ENCODE results near the gene SKIC2. TPM values are rescaled to one million over a fixed set of nuclear protein-coding genes. Genes with fewer than 3 reads are reported as not detected.
"Not testable (repeated sequence)": the region's sequence is repeated elsewhere in the genome, so short reads cannot be mapped to it uniquely, and the experiment has no call there.

The SKIC2 gene
- total RNA-seq, 1 experiment from 2014 or later, result 182 TPM

DNA sequence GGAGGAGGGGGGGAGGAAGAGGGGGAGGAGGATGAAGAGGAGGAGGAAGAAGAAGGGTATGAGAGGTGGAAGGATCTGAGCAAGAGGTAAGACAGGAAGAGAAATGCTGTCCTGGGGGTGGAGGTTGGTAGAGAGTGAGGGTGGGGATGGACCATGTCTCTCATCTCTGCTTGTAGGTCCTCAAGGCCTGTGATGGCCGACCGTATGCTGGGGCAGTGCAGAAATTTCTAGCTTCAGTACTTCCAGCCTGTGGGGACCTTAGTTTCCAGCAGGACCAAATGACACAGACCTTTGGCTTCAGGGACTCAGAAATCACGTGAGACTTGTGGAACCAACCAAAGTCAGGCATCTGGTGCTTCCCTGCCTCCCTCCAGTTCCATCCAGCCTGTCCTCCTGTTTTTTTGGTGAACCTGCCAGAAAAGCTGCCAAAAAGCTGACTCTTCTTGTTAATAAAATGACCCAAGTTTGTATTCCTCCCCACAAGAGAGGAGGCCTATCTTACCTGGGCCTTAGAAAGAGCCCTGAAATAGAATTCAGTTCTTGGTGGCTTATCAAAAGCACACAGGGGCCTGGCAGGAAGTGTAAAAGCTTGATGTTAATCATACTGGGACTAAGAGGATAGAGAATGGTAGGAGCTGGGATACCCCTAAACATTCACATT lies 20.4 kb downstream of the SKIC2 start:
- DNase-seq, result no peak
- Mint-ChIP-seq H3K4me1 (ENCODE audit: low read depth, unreplicated experiment) (no peaks in the 10 kb centered on the region), H3K27me3 (ENCODE audit: unreplicated experiment) (no peaks in the 10 kb centered on the region), H3K27ac (ENCODE audit: unreplicated experiment) (no peak overlapping the region), H3K36me3 (ENCODE audit: insufficient read depth, unreplicated experiment) (peaks cover 19% of the 10 kb centered on the region), H3K4me3 (ENCODE audit: low read depth, unreplicated experiment) (no peak overlapping the region), H3K9me3 (ENCODE audit: low read depth, unreplicated experiment) (no peaks in the 10 kb centered on the region)
- CTCF ChIA-PET, result no interaction called here
- BruUV-seq (replicated peaks), result no TSS peak
- intact Hi-C loops (cut with micrococcal nuclease; ENCODE audit: unreplicated experiment), result no loop called here
- no peak for TF ChIP-seq CTCF (IDR thresholded peaks at IDR 0.05; ENCODE audit: unreplicated experiment)

DNA sequence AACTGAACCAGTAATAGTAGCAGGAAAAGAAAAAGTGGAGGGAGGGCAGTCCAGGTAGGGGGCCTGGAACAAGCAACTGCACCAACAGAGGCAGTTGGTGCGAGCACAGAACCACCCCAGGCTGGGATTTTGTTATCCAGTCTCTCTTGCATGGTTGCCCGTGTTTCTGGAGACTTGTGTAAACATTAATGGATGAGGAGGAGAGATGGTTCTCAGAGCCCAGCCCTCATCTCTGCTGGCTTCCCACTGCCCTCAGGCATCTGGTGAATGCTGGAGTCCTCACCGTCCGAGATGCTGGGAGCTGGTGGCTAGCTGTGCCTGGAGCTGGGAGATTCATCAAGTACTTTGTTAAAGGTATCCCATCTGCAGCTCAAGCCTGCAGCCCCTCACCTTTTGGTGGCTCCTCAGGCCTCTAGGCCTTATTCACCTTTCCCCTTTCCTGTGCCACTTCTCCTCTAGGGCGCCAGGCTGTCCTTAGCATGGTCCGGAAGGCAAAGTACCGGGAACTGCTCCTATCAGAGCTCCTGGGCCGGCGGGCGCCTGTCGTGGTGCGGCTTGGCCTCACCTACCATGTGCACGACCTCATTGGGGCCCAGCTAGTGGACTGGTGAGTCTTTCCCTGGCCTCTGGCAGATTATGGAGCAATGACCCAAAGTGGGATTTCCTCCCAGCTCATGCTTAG lies 21.4 kb downstream of the SKIC2 start:
- H3K36me3 Mint-ChIP-seq (ENCODE audit: insufficient read depth, unreplicated experiment), result peaks cover 11% of the 10 kb centered on the region
- DNase-seq; CTCF ChIA-PET; H3K4me1 Mint-ChIP-seq (ENCODE audit: low read depth, unreplicated experiment); H3K27me3 Mint-ChIP-seq (ENCODE audit: unreplicated experiment); BruUV-seq (replicated peaks); H3K4me3 Mint-ChIP-seq (ENCODE audit: low read depth, unreplicated experiment); H3K27ac Mint-ChIP-seq (ENCODE audit: unreplicated experiment); H3K9me3 Mint-ChIP-seq (ENCODE audit: low read depth, unreplicated experiment); intact Hi-C loops (cut with micrococcal nuclease; ENCODE audit: unreplicated experiment): not testable (repeated sequence)

DNA sequence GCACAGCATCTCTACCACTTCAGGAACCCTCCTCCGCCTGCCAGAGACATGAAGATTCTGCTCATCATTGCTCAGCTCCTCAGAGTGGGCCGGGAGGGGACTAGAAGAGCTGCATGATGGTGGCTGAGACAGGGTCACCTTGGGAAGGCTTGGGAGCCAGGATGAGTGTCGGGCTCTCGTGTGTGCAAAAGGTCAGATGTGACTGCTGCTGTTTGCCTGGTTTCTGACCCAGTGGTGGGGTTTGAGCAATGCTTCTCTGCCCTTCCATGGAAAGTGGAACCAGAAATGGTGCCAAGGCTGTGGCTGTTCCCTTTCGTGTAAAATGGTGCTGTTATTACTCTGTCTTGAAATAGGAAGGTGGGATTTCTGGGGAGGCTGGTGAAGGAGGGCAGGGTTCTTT lies 22.0 kb downstream of the SKIC2 start:
- DNase-seq; H3K27me3 Mint-ChIP-seq (ENCODE audit: unreplicated experiment); BruUV-seq (replicated peaks); H3K9me3 Mint-ChIP-seq (ENCODE audit: low read depth, unreplicated experiment); H3K36me3 Mint-ChIP-seq (ENCODE audit: insufficient read depth, unreplicated experiment); CTCF ChIA-PET; intact Hi-C loops (cut with micrococcal nuclease; ENCODE audit: unreplicated experiment); H3K4me1 Mint-ChIP-seq (ENCODE audit: low read depth, unreplicated experiment); H3K4me3 Mint-ChIP-seq (ENCODE audit: low read depth, unreplicated experiment); H3K27ac Mint-ChIP-seq (ENCODE audit: unreplicated experiment): not testable (repeated sequence)

- H3K4me1 Mint-ChIP-seq (ENCODE audit: low read depth, unreplicated experiment); H3K36me3 Mint-ChIP-seq (ENCODE audit: insufficient read depth, unreplicated experiment); BruUV-seq (replicated peaks); H3K27ac Mint-ChIP-seq (ENCODE audit: unreplicated experiment); CTCF ChIA-PET; H3K4me3 Mint-ChIP-seq (ENCODE audit: low read depth, unreplicated experiment); H3K27me3 Mint-ChIP-seq (ENCODE audit: unreplicated experiment); intact Hi-C loops (cut with micrococcal nuclease; ENCODE audit: unreplicated experiment); H3K9me3 Mint-ChIP-seq (ENCODE audit: low read depth, unreplicated experiment); DNase-seq: not testable (repeated sequence)
Observed at GRCh38 chr6:31981744-31982143, 22.8 kb downstream of the SKIC2 start, which contains the start of gene C4A. Gene C4A, plus strand, starts transcription at chr6:31982057. Its CDS starts 51 bp downstream, at chr6:31982108.

DNA sequence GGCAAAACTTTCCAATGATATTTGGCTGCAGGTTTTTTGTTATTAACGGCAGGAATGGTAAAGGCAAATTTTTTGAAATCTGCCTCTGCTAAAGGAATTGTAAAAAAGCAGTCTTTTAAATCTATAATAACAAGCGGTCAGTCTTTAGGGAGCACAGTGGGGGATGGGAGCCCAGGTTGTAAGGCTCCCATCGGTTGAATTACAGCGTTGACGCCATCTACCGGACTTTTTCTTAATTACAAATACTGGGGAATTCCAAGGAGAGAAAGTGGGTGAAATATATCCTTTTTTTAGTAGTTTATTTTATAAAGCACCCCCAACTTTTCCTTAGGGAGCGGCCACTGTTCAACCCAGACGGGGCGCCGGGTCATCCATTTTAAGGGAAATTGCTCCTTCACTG lies 30.4 kb downstream of the SKIC2 start:
- H3K27me3 Mint-ChIP-seq (ENCODE audit: unreplicated experiment); H3K36me3 Mint-ChIP-seq (ENCODE audit: insufficient read depth, unreplicated experiment); intact Hi-C loops (cut with micrococcal nuclease; ENCODE audit: unreplicated experiment); CTCF ChIA-PET; H3K4me3 Mint-ChIP-seq (ENCODE audit: low read depth, unreplicated experiment); DNase-seq; H3K9me3 Mint-ChIP-seq (ENCODE audit: low read depth, unreplicated experiment); H3K4me1 Mint-ChIP-seq (ENCODE audit: low read depth, unreplicated experiment); BruUV-seq (replicated peaks); H3K27ac Mint-ChIP-seq (ENCODE audit: unreplicated experiment): not testable (repeated sequence)

DNA sequence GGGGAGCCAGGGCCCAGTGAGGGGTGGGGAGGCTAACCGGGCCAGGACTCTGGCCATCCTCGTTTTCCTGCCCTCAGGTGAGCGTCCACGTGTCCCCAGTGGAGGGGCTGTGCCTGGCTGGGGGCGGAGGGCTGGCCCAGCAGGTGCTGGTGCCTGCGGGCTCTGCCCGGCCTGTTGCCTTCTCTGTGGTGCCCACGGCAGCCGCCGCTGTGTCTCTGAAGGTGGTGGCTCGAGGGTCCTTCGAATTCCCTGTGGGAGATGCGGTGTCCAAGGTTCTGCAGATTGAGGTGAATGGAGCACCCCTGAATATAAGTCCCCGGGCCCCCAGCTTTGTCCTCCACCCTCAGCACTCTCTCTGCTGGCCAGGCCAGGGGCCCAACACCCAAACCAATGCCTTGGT lies 35.4 kb downstream of the SKIC2 start:
- not testable (repeated sequence) for H3K27me3 Mint-ChIP-seq (ENCODE audit: unreplicated experiment)

GRCh38 chr6:31996385-31996784 lies 37.4 kb downstream of the SKIC2 start:
- intact Hi-C loops (cut with micrococcal nuclease; ENCODE audit: unreplicated experiment); H3K4me1 Mint-ChIP-seq (ENCODE audit: low read depth, unreplicated experiment); CTCF ChIA-PET; BruUV-seq (replicated peaks); H3K27ac Mint-ChIP-seq (ENCODE audit: unreplicated experiment); H3K27me3 Mint-ChIP-seq (ENCODE audit: unreplicated experiment); H3K36me3 Mint-ChIP-seq (ENCODE audit: insufficient read depth, unreplicated experiment); H3K9me3 Mint-ChIP-seq (ENCODE audit: low read depth, unreplicated experiment); H3K4me3 Mint-ChIP-seq (ENCODE audit: low read depth, unreplicated experiment); DNase-seq: not testable (repeated sequence)

More for the DNA sequence above, 35.4 kb downstream of the SKIC2 start:
- H3K4me3 Mint-ChIP-seq (ENCODE audit: low read depth, unreplicated experiment); DNase-seq; CTCF ChIA-PET; BruUV-seq (replicated peaks); H3K4me1 Mint-ChIP-seq (ENCODE audit: low read depth, unreplicated experiment); H3K36me3 Mint-ChIP-seq (ENCODE audit: insufficient read depth, unreplicated experiment); H3K27ac Mint-ChIP-seq (ENCODE audit: unreplicated experiment); H3K9me3 Mint-ChIP-seq (ENCODE audit: low read depth, unreplicated experiment); intact Hi-C loops (cut with micrococcal nuclease; ENCODE audit: unreplicated experiment): not testable (repeated sequence)

DNA sequence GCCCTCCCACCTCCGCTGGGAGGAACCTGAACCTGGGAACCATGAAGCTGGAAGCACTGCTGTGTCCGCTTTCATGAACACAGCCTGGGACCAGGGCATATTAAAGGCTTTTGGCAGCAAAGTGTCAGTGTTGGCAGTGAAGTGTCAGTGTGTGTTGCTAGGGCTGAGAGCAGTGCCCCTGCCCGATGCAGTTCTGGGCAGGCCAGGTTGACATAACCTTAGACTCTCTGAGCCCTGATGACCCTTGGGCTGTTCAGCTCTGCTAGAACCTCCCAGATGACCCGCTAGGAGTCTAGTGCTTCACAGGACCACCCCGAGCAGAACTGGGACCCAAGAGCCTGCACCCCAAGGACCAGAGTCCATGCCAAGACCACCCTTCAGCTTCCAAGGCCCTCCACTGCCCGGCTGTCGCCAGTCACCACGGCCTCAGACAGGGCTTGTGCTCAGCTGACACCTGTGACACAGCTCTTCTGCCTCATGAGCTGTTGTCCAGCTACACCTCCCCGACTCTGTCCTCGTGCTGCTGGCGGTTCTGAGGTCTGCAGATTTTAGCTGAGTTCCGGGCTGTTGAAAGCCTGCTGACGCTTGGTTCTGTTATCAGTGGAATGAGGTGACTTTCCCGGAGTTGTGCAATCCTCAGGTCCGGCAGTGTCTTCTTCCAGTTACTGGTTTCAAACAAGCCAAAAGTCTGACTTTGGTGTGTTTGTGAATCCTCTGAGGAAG lies 43.7 kb downstream of the SKIC2 start:
- H3K9me3 Mint-ChIP-seq (ENCODE audit: low read depth, unreplicated experiment); H3K27ac Mint-ChIP-seq (ENCODE audit: unreplicated experiment); H3K4me3 Mint-ChIP-seq (ENCODE audit: low read depth, unreplicated experiment); DNase-seq; H3K36me3 Mint-ChIP-seq (ENCODE audit: insufficient read depth, unreplicated experiment); H3K4me1 Mint-ChIP-seq (ENCODE audit: low read depth, unreplicated experiment); CTCF ChIA-PET; intact Hi-C loops (cut with micrococcal nuclease; ENCODE audit: unreplicated experiment); BruUV-seq (replicated peaks): not testable (repeated sequence)
- H3K27me3 Mint-ChIP-seq (ENCODE audit: unreplicated experiment), result peaks cover 32% of the 10 kb centered on the region

- H3K27ac Mint-ChIP-seq (ENCODE audit: unreplicated experiment); H3K9me3 Mint-ChIP-seq (ENCODE audit: low read depth, unreplicated experiment); H3K4me1 Mint-ChIP-seq (ENCODE audit: low read depth, unreplicated experiment); intact Hi-C loops (cut with micrococcal nuclease; ENCODE audit: unreplicated experiment); CTCF ChIA-PET; DNase-seq; H3K4me3 Mint-ChIP-seq (ENCODE audit: low read depth, unreplicated experiment); BruUV-seq (replicated peaks); H3K36me3 Mint-ChIP-seq (ENCODE audit: insufficient read depth, unreplicated experiment): not testable (repeated sequence)
- H3K27me3 Mint-ChIP-seq (ENCODE audit: unreplicated experiment), result peaks cover 32% of the 10 kb centered on the region
Observed at GRCh38 chr6:32003301-32003700, 44.3 kb downstream of the SKIC2 start.
